Stimulated activated CD4-positive, alpha-beta T cell treated with anti-CD3 and anti-CD28 coated beads, Interleukin-12 subunit alpha, Interleukin-12 subunit beta, amount 100 ng/mL, for 24 hours (primary cell): Measurements from ENCODE around the gene DBNL.

Experiments
- DNase-seq, 2 experiments: peaks; one replicate each; pipeline ENCODE4 v3.0.0-alpha.2; 2020; ENCODE audit warnings: low read depth in 2 of 2

Gene DBNL

DNA sequence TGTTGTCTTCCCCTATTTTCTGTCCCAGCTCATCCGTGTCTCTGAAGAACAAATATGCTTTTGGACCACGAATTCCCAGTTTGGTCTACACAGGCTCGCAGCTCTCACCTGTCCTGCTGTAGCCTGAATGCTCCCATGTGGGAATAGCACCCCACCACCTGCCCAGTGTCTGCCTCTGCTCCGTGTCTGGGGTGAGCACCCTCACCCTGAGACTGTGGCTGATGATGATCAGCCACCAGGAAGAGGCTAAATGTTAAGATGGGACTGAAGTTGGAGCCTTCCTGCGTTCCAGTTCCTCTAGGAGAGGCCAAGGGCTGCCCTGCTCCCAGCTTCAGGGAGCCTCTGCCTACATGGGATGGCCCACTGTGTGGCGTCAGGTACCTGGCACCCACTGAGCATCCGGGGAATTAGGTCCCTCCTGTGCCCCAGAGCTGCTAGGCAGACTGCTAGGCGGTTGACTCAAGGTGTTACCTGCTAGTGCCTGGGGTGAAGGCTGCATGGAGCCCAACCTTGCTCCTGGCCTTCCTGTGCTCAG, 17.2 kb downstream of the DBNL start:
- no peak for DNase-seq

DNA sequence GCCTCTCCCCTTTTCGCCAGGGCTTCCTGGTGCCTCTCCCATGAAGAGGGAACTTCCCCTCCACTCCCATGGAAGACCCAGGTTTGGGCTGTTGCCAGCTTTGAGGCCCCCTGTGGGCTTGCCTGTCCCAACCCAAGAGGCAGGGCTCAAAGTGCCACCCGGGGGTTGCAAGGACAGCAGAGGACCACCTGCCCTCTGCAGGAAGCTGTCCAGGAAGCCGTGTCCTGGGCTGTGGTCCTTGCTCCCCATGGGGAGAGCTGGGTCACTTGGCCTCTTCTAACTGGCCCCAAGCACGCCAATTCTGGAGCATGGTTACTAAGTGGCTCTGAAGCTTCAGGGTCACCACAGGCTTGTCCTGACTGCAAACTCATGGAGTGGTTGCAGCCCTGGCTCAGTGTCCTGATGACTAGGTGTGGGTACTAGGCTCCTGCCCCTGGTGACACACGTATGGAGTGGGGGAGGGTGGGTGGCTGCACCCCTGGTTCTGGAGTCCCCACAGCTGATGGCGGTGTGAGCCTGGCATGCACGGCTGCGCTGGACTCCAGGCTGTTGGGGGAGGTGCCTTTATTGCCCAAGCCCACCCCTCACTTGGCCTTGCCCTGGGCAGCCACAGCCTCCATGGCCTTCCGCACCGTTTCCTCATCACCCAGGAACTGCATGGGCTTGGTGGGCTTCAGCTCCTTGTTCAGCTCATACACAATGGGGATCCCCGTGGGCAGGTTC, 17.8 kb downstream of the DBNL start:
- DNase-seq, result no peak

DNA sequence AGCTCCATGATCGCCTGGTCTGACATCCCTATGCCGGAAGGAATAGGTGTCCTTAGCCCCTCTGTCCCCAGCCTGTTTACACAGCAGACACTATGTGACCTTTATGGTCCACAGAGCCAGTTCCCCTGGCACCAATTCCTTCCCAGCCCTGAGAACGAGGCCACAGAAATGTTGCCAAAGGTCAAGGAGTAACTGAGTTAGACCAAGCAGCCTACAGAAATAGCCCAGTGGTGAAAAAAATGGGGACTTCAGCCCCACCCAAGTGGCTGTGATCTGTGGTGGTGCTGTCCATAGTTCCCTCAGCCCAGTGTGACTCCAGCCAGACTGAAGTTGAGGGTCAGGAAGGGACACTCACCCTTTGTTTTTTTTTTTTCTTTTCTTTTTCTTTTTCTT, 18.4 kb downstream of the DBNL start:
- DNase-seq, result no peak

DNA sequence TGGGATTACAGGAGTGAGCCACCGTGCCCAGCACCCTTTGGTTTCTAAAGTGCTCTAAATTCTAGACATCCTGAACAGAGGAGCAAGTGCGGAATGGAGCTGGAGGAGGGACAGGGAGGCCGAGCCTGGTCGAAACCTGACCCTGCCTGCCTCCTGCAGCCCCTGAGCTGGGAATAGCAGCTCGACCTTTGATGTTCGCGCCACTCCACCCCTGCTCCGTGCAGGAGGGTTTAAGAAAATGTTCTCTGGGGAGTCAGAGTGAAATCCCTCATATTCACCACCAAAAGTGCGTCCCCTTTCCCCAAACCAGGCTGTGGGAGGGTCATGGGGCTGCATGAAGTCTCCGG, 19.0 kb downstream of the DBNL start:
- DNase-seq, result no peak

DNA sequence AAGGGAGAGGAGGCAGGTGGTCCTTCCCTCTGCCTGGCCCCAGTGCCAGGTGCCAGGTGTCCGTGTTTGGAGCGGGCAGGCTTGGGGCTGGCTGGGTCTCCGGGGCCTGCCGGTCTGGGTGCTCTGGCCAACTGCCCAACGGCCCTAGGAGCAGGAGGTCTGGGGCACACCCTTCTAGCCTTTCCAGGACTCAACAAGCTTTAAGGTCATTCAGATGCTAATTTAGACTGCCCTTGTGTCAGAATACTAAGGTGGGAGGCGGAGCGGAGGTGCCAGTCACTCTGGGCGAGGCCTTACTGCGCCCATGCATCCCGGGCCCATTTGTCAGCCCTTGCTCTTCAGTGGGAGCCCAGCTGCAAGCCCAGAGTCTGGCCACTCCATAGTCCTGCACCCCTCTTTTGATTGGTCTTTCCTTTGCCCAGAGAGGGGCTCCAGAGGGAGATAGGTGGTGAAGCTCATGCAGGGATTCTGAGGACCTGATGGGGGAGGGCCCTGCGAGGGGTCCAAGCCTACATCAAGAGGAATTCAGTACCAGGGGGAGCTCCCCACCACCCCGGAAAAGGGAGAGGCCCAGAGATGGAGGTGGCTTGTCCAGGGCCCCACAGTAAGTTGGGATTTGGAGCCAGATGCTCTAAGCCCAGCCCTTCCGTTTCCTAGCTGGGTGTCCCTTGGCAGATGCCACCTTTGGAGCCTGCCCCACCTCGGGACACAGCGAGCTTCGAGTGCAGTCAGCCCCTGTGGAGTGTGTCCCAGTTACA, 19.6 kb downstream of the DBNL start:
- DNase-seq, result no peak

GRCh38 chr7:44064791-44065430, 20.4 kb downstream of the DBNL start:
- no peak for DNase-seq

GRCh38 chr7:44065431-44066110, 21.1 kb downstream of the DBNL start, which contains the start of gene PGAM2:
TSS of gene PGAM2 (minus strand) at chr7:44065567. CDS start at chr7:44065529, 38 bp downstream.
- DNase-seq, result no peak

DNA sequence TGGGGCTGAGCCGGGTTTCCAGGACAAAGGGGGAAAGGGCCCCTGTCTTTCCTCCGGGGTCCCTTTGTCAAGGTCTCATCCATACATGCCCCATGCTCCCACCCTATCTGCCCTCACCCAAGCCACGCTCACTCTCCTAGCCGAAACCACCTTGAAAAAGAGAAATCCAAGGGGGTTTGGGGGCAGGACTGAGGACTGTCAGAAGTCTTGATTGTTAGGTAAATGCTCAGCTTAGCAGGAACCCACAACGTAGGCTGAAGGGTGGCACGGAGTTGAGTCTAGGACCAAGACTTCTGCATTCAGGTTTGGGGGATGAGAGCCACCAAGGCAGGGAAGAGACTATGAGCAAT, 21.6 kb downstream of the DBNL start:
- no peak for DNase-seq

GRCh38 chr7:44066494-44067063, 22.1 kb downstream of the DBNL start:
- no peak for DNase-seq

DNA sequence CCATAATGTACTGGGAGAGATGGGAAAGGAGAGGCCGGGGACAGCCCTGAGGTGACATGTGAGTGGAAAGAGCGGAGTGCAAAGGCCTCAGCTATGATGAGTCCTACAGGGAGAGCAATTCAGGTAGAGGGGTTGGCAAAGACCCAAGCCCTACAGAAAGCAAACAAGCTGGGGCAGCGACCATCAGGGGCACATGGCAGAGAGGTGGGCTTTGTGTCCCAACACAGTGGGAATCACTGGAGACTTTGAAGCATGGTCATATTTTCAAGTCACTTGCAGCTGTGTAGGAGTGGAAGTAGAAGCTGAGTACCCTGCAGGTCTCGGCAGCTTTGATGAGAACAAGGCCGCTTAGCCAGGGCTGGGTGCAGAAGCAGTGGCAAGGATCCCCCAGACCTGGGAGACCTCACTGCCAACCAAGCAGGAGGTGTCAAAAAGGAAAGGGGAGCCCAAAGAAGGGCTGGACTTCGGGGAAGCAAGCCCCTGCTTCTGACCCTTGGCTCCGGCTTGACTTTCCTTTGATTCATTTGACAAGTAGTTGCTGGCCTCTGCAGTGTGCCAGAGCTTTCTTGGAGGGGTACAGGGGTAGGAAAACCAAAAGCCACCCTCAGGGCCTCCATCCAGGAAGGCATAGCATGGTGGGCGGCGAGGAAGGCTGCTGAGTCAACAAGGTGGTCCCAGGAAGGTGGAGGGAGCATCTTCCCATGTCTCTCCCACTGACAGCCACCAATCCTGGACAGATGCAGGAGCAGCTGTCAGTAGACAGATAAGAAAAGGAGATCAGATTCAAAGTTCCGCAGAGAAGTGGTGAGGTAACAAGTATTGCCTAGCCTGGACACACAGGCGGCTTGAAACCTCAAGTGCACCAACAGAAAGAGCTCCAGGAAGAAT, 22.8 kb downstream of the DBNL start:
- no peak for DNase-seq

DNA sequence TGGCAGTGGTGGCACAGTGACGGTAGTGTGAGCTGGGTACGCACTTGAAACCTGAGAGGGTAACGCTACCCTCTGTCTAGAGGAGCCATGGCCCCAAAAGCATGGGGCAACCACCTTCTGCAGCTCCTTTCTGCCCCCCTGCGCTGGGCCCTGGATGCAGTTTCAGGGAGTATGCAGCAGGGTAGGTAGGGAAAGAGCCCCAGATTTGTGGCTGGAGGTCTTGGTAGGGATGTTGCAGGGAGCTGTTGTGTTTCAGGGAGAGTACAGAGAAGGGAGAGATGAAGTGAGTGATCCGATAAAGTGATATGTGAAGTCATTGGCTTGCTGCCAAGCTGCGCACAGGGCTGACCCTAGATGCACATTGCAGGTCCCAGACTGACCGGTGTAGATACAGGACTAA, 23.6 kb downstream of the DBNL start:
- no peak for DNase-seq

- no peak for DNase-seq
Observed at GRCh38 chr7:44071726-44072363, 27.3 kb downstream of the DBNL start.

DNA sequence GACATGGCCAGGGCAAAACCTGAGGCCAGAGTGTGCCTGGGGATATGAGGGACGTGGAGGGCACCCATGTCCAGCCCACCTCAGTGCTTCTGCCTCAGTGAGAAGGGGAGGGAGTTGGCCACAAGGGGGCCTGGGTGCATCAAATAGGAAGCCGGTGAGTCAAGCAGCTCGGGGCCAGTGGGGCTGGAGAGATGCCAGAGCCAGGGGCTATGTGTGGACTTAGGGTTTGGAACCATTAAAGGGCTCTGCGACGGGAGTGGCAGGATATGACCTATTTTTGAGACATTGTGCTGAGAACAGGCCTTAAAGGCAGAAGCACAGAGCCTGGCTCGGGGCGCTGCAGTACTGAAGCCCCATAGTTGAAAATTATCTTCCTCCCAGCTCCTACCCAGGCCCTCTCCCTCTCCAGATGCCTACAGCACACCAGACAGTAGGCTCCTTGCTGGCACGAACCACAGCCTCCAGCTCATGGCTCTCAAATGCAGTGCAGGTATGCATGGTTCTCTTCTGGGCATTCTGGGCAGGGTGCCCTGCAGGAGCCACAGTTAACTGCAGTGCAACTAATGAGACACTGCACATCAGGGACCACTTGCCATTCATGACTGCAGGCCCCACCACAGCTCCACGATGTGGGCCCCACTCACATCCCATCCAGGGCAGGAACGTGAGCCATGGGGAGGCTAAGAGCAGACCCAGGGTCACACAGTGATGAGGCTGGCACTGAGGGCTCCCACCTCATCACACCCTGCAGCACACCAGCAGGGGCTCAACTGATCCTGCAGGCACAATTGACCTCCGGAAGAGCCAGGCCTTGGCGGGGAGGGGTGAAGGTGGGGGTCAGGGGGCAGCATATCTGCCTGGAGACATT, 28.1 kb downstream of the DBNL start:
- no peak for DNase-seq

DNA sequence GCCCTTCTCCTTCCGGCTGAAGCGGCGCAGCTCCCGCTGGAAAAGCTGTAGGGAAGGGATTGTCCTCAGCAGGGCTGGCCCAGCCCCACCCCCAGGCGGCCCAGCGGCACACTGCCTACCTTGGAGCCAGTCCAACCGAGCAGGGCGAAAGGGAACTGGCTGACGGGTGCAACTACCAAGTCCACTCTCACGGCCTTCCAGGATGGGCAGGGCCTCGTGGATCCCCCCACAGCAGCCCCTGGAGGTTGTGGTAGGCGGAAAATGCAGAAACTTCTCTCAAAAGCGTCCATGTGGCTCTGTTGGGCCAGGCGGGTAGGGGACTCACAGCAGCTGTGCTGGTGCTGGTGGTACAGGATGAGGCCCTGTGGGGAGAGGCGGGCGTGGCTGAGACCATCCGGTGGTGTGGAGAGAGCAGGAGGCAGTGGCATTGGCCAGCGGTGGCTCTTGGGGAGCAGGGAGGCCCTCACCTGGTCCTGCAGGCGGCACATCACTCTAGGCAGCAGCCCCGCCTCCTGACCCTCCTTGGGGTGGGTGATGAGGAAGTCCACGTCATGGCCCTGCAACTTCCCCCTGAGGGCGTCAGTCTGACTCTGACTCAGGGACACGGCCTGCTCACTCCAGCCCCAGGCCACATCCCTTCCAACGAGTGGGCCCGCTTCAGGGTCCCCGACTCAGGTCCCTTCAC, 29.3 kb downstream of the DBNL start:
- no peak for DNase-seq

DNA sequence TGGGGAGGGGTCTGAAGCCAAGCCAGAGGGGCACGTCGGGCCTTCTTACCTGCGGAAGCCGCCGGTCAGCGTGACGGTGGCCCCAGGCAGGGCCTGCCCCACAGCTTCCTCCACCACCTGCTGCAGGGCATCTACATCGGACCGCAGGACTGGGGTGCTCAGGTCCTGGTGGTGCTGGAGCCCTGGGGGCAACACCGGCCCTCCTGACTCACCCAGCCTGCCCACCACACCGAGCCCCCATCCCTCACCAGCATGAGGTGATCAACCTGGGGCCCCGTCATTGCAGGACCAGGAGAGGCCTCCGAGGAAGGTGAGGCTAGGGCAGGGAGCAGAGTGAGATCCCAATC, 29.8 kb downstream of the DBNL start:
- no peak for DNase-seq

- no peak for DNase-seq
Observed at GRCh38 chr7:44075296-44076075, 31.0 kb downstream of the DBNL start.

DNA sequence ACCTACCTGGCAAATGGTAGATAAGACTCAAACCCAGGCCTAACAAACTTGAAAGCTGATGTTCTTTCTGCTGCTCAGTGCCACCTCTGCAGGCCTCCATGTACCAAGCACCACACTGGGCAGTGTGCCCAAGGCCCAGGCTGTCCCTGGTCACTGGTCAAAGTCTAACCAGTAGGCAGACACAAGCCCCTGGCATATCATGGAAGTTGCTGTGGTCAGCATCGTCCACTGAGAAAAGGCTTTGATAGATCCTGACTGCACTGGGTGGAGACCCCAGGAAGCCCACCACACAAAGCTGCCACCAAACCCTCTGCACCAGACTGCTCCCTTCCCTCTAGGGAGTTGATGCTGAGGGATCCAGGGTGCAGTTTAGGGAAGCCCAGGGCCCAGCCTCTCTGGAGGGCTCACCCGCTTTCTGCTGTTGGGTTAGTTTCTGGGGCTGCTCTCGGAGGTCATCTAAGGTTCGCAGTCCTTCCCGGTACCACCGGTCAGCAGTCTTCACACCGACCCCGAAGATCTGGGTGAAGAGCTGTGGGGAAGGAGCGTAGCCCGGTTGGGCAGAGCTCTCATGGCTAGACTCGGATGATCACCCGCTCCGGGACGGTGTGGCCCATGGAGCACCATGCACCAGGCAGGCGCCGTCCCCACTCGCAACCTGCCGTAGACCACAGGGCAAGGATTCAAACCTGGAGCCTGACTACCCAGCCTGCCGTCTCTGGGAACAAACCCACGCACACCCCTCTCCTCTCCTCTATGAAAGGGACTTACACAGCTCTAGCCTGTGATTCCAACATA, 31.8 kb downstream of the DBNL start:
- DNase-seq, result no peak
